Measurements from ENCODE around the gene SMPDL3B.
A peak's percentile ranks its signal among the peaks of the same experiment; 100 is the strongest.
"Not testable (repeated sequence)": the region's sequence is repeated elsewhere in the genome, so short reads cannot be mapped to it uniquely, and the experiment has no call there.

Gene SMPDL3B

GRCh38 chr1:27971674-27972073 is 36.9 kb downstream of the SMPDL3B start:
- no peak for DNase-seq

- no peak for DNase-seq
Measured at GRCh38 chr1:27972141-27972540, 37.3 kb downstream of the SMPDL3B start.

GRCh38 chr1:27973771-27974416 is 39.1 kb downstream of the SMPDL3B start:
- no peak for DNase-seq

GRCh38 chr1:27974417-27974781 is 39.6 kb downstream of the SMPDL3B start:
- DNase-seq, result no peak

- no peak for DNase-seq
Measured at GRCh38 chr1:27979151-27979858, 44.5 kb downstream of the SMPDL3B start.

- DNase-seq, result no peak
Measured at GRCh38 chr1:27979859-27980201, 45.0 kb downstream of the SMPDL3B start.

GRCh38 chr1:27980216-27980845 is 45.5 kb downstream of the SMPDL3B start:
- DNase-seq, result no peak

- DNase-seq, result no peak
Measured at GRCh38 chr1:27981145-27981544, 46.3 kb downstream of the SMPDL3B start.

- no peak for DNase-seq
Measured at GRCh38 chr1:27990920-27991537, 56.2 kb downstream of the SMPDL3B start.

- peak; percentile 81 for DNase-seq
Measured at GRCh38 chr1:27992276-27992675, 57.5 kb downstream of the SMPDL3B start.

GRCh38 chr1:27993241-27993640 is 58.4 kb downstream of the SMPDL3B start:
- peak; percentile 67 for DNase-seq

- DNase-seq, result no peak
Measured at GRCh38 chr1:27994060-27994459, 59.3 kb downstream of the SMPDL3B start.

GRCh38 chr1:27994526-27994925 is 59.7 kb downstream of the SMPDL3B start:
- DNase-seq, result not testable (repeated sequence)

GRCh38 chr1:27999055-27999454 is 64.3 kb downstream of the SMPDL3B start:
- no peak for DNase-seq

- DNase-seq, result no peak
Measured at GRCh38 chr1:28002600-28002999, 67.8 kb downstream of the SMPDL3B start.

- DNase-seq, result not testable (repeated sequence)
Measured at GRCh38 chr1:28003117-28003516, 68.3 kb downstream of the SMPDL3B start.

Data from activated effector memory CD4-positive, alpha-beta T cell treated with anti-CD3 and anti-CD28 coated beads, Interleukin-2, amount 50 U/mL, for 16 hours (primary cell).